ENCODE data around the gene B3GNT4.
A peak's percentile ranks its signal among the peaks of the same experiment; 100 is the strongest.
"Not testable (repeated sequence)": the region's sequence is repeated elsewhere in the genome, so short reads cannot be mapped to it uniquely, and the experiment has no call there.

The B3GNT4 gene

DNA sequence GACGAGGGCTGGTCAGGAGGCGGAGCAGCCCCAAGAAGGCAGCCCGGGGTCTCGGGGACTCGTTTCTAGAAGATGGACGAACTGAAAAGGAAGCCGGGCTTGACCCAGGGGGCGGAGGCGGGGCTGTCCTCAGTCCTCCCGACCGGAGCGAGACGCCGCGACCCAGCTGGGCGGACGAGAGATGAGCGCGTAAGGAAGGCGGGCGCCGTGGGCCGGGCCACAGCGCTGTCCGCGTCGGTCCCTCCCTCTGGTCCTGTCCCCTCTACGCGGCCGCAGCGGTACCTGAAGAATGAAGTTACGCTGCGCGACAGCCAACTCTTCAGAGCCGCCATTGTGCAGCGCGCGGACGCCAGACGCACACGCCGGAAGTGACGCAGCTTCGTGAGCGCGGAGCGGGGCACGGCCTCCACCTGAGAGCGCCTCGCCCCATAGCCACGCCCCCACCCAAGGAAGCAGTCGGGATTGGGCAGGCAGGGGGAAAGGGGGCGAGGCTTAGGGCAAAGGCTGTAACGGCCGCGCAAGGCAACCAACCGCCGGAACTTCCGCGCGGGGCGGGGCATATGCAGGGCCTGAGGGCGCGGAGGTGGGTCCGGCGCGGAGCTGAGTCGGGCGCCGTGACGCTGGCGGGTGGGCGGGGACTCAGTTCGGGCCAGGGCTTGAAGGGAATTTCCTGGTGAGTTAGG lies 22.3 kb downstream of the B3GNT4 start, which contains the start of gene DIABLO:
Gene DIABLO (minus strand): TSS at position 370 of the 683 bp plus-strand sequence. CDS start 38 bp downstream, at position 332.
- DNase-seq: peak; percentile 100

DNA sequence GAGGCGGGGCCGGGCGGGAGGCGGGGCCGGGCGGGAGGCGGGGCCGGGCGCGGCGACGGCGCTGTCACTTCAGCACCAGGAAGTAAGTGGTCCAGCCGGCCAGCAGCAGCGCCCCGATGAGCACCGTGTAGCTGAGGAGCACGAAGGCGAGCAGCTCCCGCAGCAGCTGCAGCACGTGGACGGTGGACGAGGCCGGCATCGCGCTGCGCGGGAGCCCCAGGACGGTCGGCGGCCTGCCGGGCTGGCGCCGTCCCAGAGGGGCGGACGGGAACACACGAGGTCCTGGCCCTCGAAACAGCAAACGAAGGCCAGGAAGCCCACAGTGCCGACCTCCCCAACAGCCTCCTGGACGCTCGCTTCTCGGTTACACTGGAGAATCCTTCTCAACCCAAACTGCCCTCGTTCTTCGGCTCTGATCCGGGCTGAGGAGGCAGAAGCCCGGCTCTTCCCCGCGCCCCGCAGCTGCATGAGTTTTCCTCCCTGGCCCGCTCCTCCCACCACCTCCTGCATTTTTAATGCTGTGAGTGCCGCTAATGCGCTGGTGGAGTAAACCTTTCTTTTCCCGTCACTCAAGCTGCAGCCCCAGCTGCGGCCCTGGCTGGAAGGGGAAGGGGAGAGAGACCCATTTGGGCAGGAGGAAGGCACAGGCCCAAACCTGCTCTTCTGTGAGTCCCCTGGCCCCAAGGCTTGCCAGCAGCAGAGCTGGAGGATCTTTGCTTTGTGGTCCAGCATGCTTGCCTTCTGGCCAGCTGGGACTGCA lies 23.0 kb downstream of the B3GNT4 start:
- DNase-seq: no peak

DNA sequence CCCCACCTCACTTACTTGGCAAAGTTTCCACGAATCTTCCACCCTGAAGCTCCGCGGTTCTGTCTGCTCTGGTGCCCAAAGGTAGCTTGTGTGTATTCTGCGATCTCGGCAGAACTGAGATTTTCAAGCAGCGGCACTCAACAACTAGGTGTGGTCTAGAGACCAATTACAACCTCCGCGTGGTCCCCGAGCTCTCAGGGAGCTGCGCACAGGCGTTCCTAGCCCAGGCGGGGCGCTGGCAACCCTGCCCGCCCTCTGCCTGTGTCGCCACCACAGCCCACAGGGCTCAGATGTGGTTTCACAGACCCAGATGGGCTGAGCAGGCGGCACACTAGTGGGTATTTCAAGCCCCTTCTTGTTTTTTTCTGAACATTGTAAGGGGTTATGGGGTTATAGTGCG lies 23.8 kb downstream of the B3GNT4 start:
- DNase-seq: peak; percentile 38

DNA sequence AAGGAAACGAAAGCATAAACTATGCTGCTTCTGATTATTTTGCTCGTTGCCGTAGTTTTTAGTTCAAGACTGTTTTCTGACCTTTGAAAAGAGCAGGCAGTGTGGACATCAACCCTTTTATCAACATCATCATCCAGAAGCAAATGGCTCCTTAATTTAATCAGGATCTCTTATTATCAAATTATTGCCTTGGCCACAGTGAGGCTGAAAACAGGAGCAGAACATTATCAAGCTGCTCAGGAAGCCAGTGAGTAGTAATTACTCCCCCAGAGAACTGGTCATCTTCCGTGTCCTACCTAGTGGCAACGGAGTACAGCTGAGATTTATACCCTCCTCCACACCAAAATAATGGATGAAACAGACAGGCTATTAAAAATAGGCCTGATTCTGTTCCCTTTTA lies 24.6 kb downstream of the B3GNT4 start:
- DNase-seq: no peak

DNA sequence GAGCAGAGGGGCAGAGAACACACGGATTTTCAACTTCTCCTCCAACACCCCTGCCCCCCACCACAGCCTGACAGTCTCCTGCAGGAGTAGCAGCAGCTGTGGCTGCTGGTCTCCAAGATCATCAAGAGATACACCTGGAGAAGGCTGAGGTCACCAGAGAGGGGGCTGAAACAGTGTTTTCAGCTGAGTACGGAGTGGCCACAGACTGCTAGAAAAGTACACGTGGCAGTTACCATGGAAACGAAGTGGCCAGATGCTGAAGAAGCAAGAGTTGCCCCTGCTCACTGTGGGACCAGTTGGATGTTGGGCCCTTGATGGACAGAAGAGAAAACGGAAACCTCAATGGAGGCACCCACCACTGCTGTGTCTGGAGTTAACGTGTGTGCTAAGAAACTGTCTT lies 27.3 kb downstream of the B3GNT4 start:
- DNase-seq: no peak

DNA sequence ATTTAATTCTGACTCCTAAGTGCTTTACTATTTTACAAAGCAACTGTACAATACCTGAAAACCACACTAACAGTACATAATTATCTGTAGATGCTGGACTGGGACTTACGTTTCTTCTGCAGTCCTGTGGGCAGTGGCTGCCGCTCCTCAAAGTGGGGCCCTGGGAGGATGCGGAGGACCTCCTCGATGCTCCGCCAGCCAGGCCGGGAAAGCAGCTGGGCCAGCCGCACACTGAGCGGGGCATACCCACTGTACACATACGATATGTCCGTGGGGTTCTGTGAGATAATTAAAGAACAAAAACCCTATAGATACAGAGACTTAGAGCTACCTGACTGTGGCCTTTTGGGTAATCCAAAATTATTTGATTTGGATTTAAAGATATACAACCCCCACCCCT lies 29.2 kb downstream of the B3GNT4 start:
- DNase-seq: no peak

DNA sequence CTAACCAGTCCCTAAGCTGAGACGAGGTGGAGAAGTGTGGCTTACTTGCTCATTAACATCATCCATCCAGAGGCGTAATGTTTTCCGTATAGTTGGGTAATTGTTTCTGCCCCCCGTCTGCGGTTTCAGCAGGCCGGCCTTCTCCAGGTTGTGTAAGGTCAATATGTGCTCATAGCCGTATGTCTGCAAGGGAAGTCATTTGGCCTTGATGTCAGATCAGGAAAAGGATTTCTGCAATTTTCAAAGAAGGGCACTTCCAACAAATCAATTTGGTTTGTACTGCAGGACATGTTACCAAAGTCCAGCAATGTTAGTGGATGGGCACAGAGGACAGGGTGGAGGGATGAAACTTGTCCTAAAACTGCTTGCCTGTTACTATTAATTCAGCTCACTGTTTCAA lies 32.2 kb downstream of the B3GNT4 start:
- DNase-seq: no peak

DNA sequence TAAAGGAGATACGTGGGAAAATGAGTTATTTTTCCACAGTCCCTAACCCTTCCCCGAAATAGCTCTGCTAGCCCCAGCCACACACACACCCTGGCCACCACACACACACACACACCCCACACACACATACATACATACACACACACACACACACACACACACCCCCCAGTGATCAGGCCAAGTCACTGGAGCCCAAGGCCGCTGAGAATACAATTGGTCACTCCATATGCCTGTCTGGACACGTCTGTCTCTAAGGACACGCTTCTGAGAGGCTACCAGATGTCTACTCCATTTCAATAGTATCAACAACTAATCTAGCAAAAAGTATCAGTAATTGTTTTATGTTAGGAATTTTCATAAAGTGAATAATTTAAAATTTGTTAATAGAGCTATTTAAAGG lies 35.4 kb downstream of the B3GNT4 start:
- no peak for DNase-seq

DNA sequence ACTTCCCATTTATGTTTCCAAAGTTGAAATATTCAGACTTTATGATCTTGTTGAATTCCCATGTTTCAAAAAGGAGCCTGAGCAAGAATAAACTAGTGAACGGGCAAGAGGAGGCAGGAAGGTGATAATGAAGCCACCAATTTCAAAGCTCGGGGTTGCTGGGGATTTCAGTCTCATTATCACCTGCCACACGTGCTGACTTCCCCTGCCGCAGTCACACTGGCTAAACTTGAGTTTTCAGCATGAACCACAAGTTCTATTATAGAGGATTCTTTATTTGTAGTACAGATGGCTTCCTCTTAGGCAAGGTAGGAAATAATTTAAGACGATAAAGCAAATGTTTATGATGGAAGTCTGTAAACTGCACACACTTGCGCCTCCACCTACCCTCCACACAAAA lies 40.5 kb downstream of the B3GNT4 start:
- no peak for DNase-seq

DNA sequence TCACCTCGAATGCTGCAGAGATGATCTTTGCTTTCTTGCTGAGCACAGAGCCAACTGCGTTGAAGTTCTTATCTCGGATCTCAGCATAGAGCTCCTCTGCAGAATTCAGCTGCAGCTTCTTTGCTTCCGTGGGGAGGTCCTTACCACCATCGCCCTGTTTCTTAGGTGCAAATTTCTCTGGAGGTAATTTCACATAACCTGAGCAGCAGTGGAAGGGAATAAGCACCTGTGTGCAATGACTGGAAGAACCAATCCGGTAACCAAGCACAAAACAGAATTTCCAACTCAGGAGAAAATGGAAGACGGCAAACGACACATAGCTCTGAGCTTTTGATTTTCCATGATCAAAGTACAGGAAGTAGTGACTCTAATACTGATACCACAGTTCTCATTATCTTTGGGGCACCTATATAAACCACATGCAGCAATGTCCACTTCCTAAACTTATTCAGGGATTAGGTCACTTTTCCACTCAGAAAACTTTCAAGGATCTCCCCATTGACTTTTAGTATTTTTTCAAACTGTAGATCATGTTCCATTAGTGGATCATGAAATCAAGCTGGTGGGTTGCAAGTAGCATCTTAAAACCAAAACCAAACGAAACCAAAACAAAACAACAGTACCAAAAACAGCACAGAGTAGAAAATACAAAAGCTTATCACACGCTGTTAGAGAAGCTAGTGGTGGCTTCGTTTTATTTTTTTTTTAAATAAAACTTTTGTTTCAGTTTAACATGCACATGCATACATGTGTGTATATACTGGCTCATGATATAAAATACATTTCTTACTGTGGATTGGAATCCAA lies 41.3 kb downstream of the B3GNT4 start:
- DNase-seq: no peak

DNA sequence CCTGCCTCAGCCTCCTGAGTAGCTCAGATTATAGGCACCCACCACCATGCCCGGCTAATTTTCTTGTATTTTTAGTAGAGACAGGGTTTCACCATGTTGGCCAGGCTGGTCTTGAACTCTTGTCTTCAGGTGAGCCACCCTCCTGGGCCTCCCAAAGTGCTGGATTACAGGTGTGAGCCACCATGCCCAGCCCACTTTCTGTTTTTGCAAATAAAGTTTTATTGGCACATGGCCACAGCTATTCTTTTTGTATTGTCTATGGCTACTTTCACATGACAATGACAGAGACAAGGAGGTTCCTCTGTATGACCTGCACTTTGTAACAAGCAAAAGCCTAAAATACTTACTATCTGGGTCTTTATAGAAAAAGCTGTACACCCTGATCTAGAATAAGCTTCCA lies 42.0 kb downstream of the B3GNT4 start:
- no peak for DNase-seq

DNA sequence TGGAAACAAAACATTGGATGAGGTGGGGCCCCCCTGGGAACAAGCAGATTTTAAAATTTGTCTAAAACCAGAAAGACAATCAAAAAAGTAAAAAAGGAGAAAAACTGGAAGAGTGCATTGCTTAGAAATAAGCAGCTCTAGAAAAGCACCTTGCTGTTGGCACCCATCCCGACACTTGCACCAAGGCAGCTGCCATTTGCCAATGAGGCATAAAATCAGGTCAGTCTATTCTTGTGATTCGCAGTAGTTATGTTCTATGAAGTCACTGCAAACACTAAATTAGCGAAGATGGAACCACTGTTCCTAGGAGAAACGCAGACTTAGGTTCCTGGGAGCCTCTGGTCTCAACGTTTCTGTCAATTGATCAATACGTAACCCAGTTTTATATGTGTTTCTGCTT lies 46.5 kb downstream of the B3GNT4 start:
- DNase-seq: no peak

DNA sequence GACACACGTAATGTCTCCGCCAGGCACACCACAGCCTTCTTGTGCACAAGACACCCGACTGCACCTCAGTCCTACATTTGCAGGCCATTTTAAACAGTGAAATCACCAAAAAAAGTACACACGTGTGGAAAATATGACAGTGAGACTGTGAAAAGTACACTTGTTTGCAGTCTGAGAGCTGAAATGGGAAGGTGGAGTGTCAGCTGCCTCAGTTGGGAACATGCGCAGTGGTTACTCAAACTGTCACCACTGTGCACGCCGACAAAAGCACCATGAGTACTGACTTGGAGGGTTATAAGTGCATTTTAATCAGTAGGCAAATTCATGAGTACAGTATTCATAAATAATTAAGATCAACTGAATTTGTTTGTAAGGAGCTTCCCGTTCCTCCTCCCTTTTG lies 47.0 kb downstream of the B3GNT4 start:
- DNase-seq: no peak

DNA sequence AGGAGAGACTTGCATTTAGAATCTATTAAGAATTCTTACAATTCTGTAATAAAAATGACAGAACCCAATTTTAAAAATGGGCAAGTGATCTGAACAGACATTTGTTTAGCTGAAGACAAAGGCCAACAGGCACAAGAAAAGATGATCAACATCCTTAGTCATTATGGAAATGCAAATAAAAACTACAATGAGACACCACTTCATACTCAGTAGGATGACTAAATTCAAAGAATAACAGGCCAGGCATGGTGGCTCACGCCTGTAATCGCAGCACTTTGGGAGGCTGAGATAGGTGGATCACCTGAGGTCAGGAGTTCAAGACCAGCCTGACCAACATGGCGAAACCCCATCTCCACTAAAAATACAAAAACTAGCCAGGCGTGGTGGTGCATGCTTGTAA lies 55.0 kb downstream of the B3GNT4 start:
- not testable (repeated sequence) for DNase-seq
